ENCODE results near the gene BTBD17.

DNA sequence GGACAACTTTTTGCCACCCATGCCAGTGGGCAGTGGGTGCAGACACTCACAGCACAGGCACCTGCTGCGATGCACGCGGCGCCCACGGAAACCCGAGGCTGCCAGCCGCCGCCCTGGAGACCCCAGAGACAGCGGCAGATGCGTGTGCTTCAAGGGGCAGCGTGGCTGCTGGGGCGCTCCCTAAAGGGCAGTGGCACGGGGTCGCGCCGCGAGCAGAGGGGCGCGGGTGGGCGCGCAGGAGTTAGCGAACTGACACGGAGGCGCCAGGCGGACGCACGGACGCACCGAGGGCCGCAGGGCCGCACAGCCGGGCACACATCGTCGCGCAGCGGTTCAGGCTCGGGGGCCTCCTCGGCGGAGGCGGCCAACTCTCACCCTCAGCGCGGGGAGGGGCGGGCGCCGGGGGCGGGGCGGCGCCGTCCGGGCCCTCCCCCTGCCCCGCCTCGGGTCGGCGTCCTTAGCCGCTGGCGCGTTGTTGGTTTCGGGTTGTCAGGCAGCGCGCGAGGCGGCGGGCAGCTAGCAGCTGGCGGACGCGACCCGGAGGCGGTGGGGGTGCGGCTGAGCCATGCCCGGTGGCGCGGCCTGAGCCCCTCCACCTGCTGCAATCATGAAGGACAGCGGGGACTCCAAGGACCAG lies 35.8 kb downstream of the BTBD17 start, which contains the start of gene KIF19:
- TF ChIP-seq, protein P1, sequence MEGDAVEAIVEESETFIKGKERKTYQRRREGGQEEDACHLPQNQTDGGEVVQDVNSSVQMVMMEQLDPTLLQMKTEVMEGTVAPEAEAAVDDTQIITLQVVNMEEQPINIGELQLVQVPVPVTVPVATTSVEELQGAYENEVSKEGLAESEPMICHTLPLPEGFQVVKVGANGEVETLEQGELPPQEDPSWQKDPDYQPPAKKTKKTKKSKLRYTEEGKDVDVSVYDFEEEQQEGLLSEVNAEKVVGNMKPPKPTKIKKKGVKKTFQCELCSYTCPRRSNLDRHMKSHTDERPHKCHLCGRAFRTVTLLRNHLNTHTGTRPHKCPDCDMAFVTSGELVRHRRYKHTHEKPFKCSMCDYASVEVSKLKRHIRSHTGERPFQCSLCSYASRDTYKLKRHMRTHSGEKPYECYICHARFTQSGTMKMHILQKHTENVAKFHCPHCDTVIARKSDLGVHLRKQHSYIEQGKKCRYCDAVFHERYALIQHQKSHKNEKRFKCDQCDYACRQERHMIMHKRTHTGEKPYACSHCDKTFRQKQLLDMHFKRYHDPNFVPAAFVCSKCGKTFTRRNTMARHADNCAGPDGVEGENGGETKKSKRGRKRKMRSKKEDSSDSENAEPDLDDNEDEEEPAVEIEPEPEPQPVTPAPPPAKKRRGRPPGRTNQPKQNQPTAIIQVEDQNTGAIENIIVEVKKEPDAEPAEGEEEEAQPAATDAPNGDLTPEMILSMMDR (IDR thresholded peaks at IDR 0.05) = no peak
- no peak for TF ChIP-seq POLR2A (IDR thresholded peaks at IDR 0.05)
